Loucy (cell line): ENCODE data around the gene AZGP1.
"Not testable (repeated sequence)": the region's sequence is repeated elsewhere in the genome, so short reads cannot be mapped to it uniquely, and the experiment has no call there.

Experiments used
- H2AFZ ChIP-seq: fragments of 200-600 bp; sonication (generic); 2 replicates; pipeline ENCODE4 v1.6.0; 2016; ENCODE audit warnings: antibody characterized with exemption, mild to moderate bottlenecking, low read length, moderate library complexity
- H3F3A ChIP-seq: fragments of 200-600 bp; 2 replicates; pipeline ENCODE4 v1.6.0; 2016; ENCODE audit warnings: antibody characterized with exemption, low read depth, mild to moderate bottlenecking
- H3K27me3 ChIP-seq: fragments of 200-600 bp; sonication (generic); 2 replicates; pipeline ENCODE4 v1.6.1; 2014; ENCODE audit warnings: low read length, mild to moderate bottlenecking; ENCODE audit not compliant: insufficient read depth, poor library complexity, severe bottlenecking
- H3K36me3 ChIP-seq: fragments of 200-600 bp; sonication (generic); 2 replicates; pipeline ENCODE4 v1.6.1; 2016; ENCODE audit warnings: low read length; ENCODE audit not compliant: insufficient read depth
- H3K4me1 ChIP-seq: fragments of 200-600 bp; sonication (generic); 2 replicates; pipeline ENCODE4 v1.5.1; 2014; ENCODE audit warnings: low read length, mild to moderate bottlenecking; ENCODE audit not compliant: insufficient read depth, poor library complexity, severe bottlenecking
- H3K4me2 ChIP-seq: fragments of 200-600 bp; sonication (generic); 2 replicates; pipeline ENCODE4 v1.6.0; 2014; ENCODE audit warnings: antibody characterized with exemption, low read length, low read depth, mild to moderate bottlenecking; ENCODE audit not compliant: poor library complexity, severe bottlenecking
- H3K4me3 ChIP-seq: fragments of 200-600 bp; sonication (generic); 2 replicates; pipeline ENCODE4 v1.5.1; 2014; ENCODE audit warnings: low read length, mild to moderate bottlenecking, mixed read lengths; ENCODE audit not compliant: poor library complexity, severe bottlenecking
- H3K79me2 ChIP-seq: fragments of 200-600 bp; sonication (generic); 2 replicates; pipeline ENCODE4 v1.6.1; 2014; ENCODE audit warnings: low read length; ENCODE audit not compliant: insufficient read depth
- H3K9ac ChIP-seq: fragments of 200-600 bp; sonication (generic); 2 replicates; pipeline ENCODE4 v1.6.0; 2014; ENCODE audit warnings: mild to moderate bottlenecking, low read depth, low read length, moderate library complexity; ENCODE audit not compliant: poor library complexity, severe bottlenecking
- H3K9me2 ChIP-seq: fragments of 200-600 bp; sonication (generic); replicated peaks from 2 replicates; pipeline ENCODE4 v1.6.1; 2016; ENCODE audit warnings: low read depth, low read length, mixed read lengths
- H3K9me3 ChIP-seq: fragments of 200-600 bp; sonication (generic); 2 replicates; pipeline ENCODE4 v1.6.1; 2014; ENCODE audit warnings: mild to moderate bottlenecking, antibody characterized with exemption, low read length, low read depth; ENCODE audit not compliant: insufficient read depth
- H4K20me1 ChIP-seq: fragments of 200-600 bp; sonication (generic); 2 replicates; pipeline ENCODE4 v1.6.0; 2014; ENCODE audit warnings: antibody characterized with exemption, low read length, mild to moderate bottlenecking; ENCODE audit not compliant: insufficient read depth, poor library complexity, severe bottlenecking
- EZH2phosphoT487 ChIP-seq: fragments of 200-600 bp; IDR thresholded peaks from 2 replicates; pipeline ENCODE4 v1.6.1; 2018; ENCODE audit warnings: antibody characterized with exemption, mild to moderate bottlenecking, moderate library complexity, borderline replicate concordance
- TF ChIP-seq, protein P1 (sequence below): fragments of 200-600 bp; sonication (generic); conservative IDR thresholded peaks from 2 replicates; pipeline ENCODE4 v1.5.1; 2014; ENCODE audit warnings: mild to moderate bottlenecking, antibody characterized with exemption, low read length

AZGP1 gene

DNA sequence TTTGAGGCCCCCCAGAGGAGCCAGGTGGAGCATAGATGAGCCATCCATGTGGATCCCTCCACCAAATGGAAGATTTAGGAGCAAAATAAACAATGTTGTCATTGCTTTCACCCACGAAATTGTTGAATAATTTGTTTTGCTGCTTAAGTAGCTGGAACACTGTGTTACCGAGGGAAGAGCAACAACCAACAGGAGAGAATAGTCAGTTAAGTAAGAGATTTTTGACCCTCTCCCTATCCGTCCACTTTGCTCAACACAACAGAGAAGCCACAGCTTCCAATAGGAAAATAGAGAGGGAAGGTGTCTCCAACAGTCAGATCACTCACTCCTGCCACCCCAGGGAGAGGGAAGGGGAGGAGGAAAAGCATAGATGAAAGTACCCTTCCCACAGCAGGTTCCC, 35.7 kb upstream of the AZGP1 start:
- H3K9ac ChIP-seq = no peak overlapping the region

DNA sequence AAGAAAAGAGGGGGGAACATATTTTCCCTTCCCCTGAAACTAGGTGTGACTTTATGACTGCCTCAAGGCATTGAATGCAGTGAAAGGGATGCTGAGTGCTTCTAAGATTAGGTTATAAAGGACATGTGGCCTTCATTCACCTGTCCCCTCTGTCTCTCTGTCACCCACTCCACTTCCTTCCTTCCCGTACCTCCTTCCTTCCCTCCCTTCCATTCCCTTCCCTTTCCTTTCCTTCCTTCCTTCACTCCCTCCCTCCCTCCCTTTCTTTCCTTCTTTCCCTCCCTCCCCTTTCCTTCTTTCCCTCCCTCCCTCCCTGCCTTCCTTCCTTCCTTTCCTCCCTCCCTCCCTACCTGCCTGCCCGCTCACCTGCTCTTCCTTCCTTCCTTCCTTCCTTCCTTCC, 35.1 kb upstream of the AZGP1 start:
- Histone ChIP-seq H3K36me3 (no peaks in the 10 kb centered on the region), H3K27me3 (no peaks in the 10 kb centered on the region), H4K20me1 (peaks cover under 1% of the 10 kb centered on the region), H3K9ac (no peak overlapping the region), H2AFZ (no peak overlapping the region), H3K79me2 (peaks cover 4% of the 10 kb centered on the region), H3K9me3 (no peaks in the 10 kb centered on the region), H3F3A (no peaks in the 10 kb centered on the region), H3K9me2 (no peaks in the 10 kb centered on the region), H3K4me3 (no peak overlapping the region), H3K4me2 (no peak overlapping the region), H3K4me1 (peaks cover 4% of the 10 kb centered on the region)
- TF ChIP-seq, protein P1, sequence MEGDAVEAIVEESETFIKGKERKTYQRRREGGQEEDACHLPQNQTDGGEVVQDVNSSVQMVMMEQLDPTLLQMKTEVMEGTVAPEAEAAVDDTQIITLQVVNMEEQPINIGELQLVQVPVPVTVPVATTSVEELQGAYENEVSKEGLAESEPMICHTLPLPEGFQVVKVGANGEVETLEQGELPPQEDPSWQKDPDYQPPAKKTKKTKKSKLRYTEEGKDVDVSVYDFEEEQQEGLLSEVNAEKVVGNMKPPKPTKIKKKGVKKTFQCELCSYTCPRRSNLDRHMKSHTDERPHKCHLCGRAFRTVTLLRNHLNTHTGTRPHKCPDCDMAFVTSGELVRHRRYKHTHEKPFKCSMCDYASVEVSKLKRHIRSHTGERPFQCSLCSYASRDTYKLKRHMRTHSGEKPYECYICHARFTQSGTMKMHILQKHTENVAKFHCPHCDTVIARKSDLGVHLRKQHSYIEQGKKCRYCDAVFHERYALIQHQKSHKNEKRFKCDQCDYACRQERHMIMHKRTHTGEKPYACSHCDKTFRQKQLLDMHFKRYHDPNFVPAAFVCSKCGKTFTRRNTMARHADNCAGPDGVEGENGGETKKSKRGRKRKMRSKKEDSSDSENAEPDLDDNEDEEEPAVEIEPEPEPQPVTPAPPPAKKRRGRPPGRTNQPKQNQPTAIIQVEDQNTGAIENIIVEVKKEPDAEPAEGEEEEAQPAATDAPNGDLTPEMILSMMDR = no peak
- no peak for TF ChIP-seq EZH2phosphoT487

More for the DNA sequence above, 35.7 kb upstream of the AZGP1 start:
- Histone ChIP-seq H3K9me3 (no peaks in the 10 kb centered on the region), H3K36me3 (no peaks in the 10 kb centered on the region), H3K27me3 (no peaks in the 10 kb centered on the region), H3F3A (no peaks in the 10 kb centered on the region), H3K9me2 (no peaks in the 10 kb centered on the region), H3K4me1 (peaks cover 9% of the 10 kb centered on the region), H3K4me2 (no peak overlapping the region), H2AFZ (no peak overlapping the region), H4K20me1 (peaks cover 6% of the 10 kb centered on the region), H3K79me2 (peaks cover 10% of the 10 kb centered on the region), H3K4me3 (no peak overlapping the region)
- no peak for TF ChIP-seq EZH2phosphoT487
- TF ChIP-seq, protein P1 = no peak

DNA sequence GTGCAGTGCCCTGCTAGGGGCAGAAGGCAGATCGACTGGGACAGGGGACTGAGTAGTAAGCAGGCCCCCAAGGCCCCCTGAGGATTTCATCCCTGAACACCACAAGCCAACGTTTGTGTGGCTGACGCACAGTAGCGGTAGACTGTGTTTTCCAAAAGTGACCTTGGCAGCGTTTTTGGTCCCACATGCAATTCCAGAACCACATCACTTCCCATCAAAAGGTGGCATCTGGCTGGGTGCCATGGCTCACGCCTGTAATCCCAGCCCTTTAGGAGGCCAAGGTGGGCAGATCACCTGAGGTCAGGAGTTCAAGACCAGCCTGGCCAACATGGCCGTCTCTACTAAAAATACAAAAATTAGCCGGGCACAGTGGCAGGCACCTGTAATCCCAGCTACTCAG, 34.1 kb upstream of the AZGP1 start:
- H3K36me3 ChIP-seq, H3K4me1 ChIP-seq, H3K4me2 ChIP-seq, H2AFZ ChIP-seq, H3K27me3 ChIP-seq, H3K79me2 ChIP-seq, H3F3A ChIP-seq, H4K20me1 ChIP-seq, H3K9me2 ChIP-seq, H3K9me3 ChIP-seq, H3K9ac ChIP-seq, H3K4me3 ChIP-seq: not testable (repeated sequence)

DNA sequence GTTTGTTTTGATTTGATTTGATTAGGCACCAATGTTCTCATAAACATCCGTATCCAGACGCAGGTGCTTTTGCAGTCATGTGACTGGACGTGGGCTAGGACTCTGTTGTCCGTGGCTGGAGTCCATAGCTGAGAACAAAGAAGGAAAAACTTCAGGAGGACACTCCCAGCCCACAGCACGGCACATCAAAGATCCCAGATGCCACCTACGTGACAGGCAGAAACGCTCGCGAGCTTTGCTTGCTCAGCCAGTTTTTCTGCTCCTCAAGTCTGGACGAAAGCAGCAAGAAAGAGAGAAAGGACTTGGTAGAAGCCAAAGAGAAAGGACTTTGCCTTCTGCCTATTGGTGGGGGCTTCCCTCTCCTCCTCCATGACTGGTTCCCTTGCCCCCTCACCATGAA, 32.7 kb upstream of the AZGP1 start:
- Histone ChIP-seq H3K79me2 (no peaks in the 10 kb centered on the region), H3K27me3 (no peaks in the 10 kb centered on the region), H3K36me3 (no peaks in the 10 kb centered on the region), H3K4me1 (no peaks in the 10 kb centered on the region), H3K9me3 (no peaks in the 10 kb centered on the region), H3K9me2 (no peaks in the 10 kb centered on the region), H3K4me3 (no peak overlapping the region), H2AFZ (no peak overlapping the region), H4K20me1 (no peaks in the 10 kb centered on the region), H3F3A (no peaks in the 10 kb centered on the region), H3K9ac (no peak overlapping the region), H3K4me2 (no peak overlapping the region)
- TF ChIP-seq EZH2phosphoT487 = no peak
- TF ChIP-seq, protein P1 = no peak
